ENCODE data around the gene C21orf91.

The C21orf91 gene

GRCh38 chr21:17785403-17785788, 33.8 kb downstream of the C21orf91 start:
- no peak overlapping the region for H3K4me3 ChIP-seq
- H3K9me3 ChIP-seq (ENCODE audit: low read depth, low read length), result no peaks in the 10 kb centered on the region
- no peak overlapping the region for H3K27ac ChIP-seq
- DNase-seq (ENCODE audit: low read depth, low spot score), result no peak
- TF ChIP-seq FOXP2 (optimal IDR thresholded peaks at IDR 0.05; ENCODE audit: control extremely low read depth, extremely low read length, insufficient read depth) (no peak), EZH2 (IDR thresholded peaks at IDR 0.05) (no peak), POLR2AphosphoS5 (IDR thresholded peaks at IDR 0.05; ENCODE audit: borderline replicate concordance, low read depth, low read length) (no peak)
- peaks cover 25% of the 10 kb centered on the region; the same call in 1 of the 2 replicates for H3K36me3 ChIP-seq (ENCODE audit: insufficient read depth, low read length)
- H3K9ac ChIP-seq (ENCODE audit: insufficient read length), result no peak overlapping the region

GRCh38 chr21:17784604-17785402, 34.4 kb downstream of the C21orf91 start:
- H3K4me3 ChIP-seq, result no peak overlapping the region
- DNase-seq (ENCODE audit: low read depth, low spot score), result no peak
- no peak overlapping the region for H3K9ac ChIP-seq (ENCODE audit: insufficient read length)
- H3K36me3 ChIP-seq (ENCODE audit: insufficient read depth, low read length), result peaks cover 25% of the 10 kb centered on the region; the same call in 1 of the 2 replicates
- no peak for TF ChIP-seq FOXP2 (optimal IDR thresholded peaks at IDR 0.05; ENCODE audit: control extremely low read depth, extremely low read length, insufficient read depth)
- TF ChIP-seq EZH2 (IDR thresholded peaks at IDR 0.05), result no peak
- no peak for TF ChIP-seq POLR2AphosphoS5 (IDR thresholded peaks at IDR 0.05; ENCODE audit: borderline replicate concordance, low read depth, low read length)
- no peaks in the 10 kb centered on the region for H3K9me3 ChIP-seq (ENCODE audit: low read depth, low read length)
- H3K27ac ChIP-seq, result no peak overlapping the region

DNA sequence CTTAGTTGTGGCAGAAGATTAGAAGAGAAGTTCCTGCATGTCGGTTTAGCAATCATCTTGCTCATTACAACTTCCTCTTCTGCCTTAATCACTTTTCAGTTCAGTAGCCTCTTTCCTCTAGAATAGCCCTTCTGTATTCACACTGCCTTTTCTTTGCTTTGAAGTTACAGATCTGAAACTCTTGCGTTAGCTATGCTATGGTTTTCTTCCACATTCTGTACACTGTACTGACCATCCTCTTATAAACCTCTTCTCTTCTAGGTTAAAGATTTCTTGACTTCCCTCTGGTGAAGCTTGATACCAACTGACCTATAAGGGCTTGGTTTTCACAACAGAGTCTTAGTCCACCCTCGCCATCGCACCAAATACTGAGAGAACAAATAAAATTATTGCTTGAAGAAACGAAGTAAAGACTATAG, 35.0 kb downstream of the C21orf91 start:
- no peak overlapping the region for H3K27ac ChIP-seq
- H3K9me3 ChIP-seq (ENCODE audit: low read depth, low read length), result no peaks in the 10 kb centered on the region
- H3K9ac ChIP-seq (ENCODE audit: insufficient read length), result no peak overlapping the region
- no peak for TF ChIP-seq EZH2 (IDR thresholded peaks at IDR 0.05)
- no peak for TF ChIP-seq POLR2AphosphoS5 (IDR thresholded peaks at IDR 0.05; ENCODE audit: borderline replicate concordance, low read depth, low read length)
- no peak for TF ChIP-seq FOXP2 (optimal IDR thresholded peaks at IDR 0.05; ENCODE audit: control extremely low read depth, extremely low read length, insufficient read depth)
- DNase-seq (ENCODE audit: low read depth, low spot score), result no peak
- H3K36me3 ChIP-seq (ENCODE audit: insufficient read depth, low read length), result peaks cover 25% of the 10 kb centered on the region; the same call in 1 of the 2 replicates
- no peak overlapping the region for H3K4me3 ChIP-seq

- Histone ChIP-seq H3K4me3 (no peak overlapping the region), H3K9ac (ENCODE audit: insufficient read length) (no peak overlapping the region), H3K27ac (no peak overlapping the region), H3K9me3 (ENCODE audit: low read depth, low read length) (no peaks in the 10 kb centered on the region), H3K36me3 (ENCODE audit: insufficient read depth, low read length) (peaks cover 25% of the 10 kb centered on the region; the same call in 1 of the 2 replicates)
- no peak for DNase-seq (ENCODE audit: low read depth, low spot score)
- TF ChIP-seq EZH2 (IDR thresholded peaks at IDR 0.05), result no peak
- no peak for TF ChIP-seq FOXP2 (optimal IDR thresholded peaks at IDR 0.05; ENCODE audit: control extremely low read depth, extremely low read length, insufficient read depth)
- no peak for TF ChIP-seq POLR2AphosphoS5 (IDR thresholded peaks at IDR 0.05; ENCODE audit: borderline replicate concordance, low read depth, low read length)
Observed at GRCh38 chr21:17783481-17784179, 35.5 kb downstream of the C21orf91 start.

- TF ChIP-seq EZH2 (IDR thresholded peaks at IDR 0.05), result no peak
- TF ChIP-seq POLR2AphosphoS5 (IDR thresholded peaks at IDR 0.05; ENCODE audit: borderline replicate concordance, low read depth, low read length), result no peak
- TF ChIP-seq FOXP2 (optimal IDR thresholded peaks at IDR 0.05; ENCODE audit: control extremely low read depth, extremely low read length, insufficient read depth), result no peak
- no peak overlapping the region for H3K9ac ChIP-seq (ENCODE audit: insufficient read length)
- no peak overlapping the region for H3K27ac ChIP-seq
- H3K36me3 ChIP-seq (ENCODE audit: insufficient read depth, low read length), result peaks cover 25% of the 10 kb centered on the region; the same call in 1 of the 2 replicates
- no peak for DNase-seq (ENCODE audit: low read depth, low spot score)
- no peak overlapping the region for H3K4me3 ChIP-seq
- no peaks in the 10 kb centered on the region for H3K9me3 ChIP-seq (ENCODE audit: low read depth, low read length)
Observed at GRCh38 chr21:17783003-17783402, 36.2 kb downstream of the C21orf91 start.

DNA sequence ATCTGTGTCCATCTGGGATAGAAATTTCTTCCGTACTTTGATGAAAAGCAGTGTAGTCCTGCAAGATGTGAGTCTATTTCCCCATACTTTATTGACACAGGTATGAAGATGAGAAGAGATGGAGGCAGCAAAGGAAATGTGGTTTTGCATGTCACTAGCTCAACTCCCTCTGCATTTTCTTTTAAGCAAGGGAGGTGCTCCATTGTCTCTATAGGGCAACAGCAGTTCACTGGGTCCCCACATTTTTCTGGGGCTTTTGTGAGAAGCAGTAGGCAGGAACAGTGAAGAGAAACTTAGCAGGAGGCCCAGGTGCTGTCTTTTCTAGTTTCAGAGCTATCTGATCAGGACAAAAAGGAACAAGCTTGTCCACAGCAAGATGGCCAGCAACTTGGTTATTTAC, 37.1 kb downstream of the C21orf91 start:
- Histone ChIP-seq H3K9ac (ENCODE audit: insufficient read length) (no peak overlapping the region), H3K9me3 (ENCODE audit: low read depth, low read length) (no peaks in the 10 kb centered on the region), H3K36me3 (ENCODE audit: insufficient read depth, low read length) (peaks cover 23% of the 10 kb centered on the region; the same call in 1 of the 2 replicates), H3K4me3 (no peak overlapping the region), H3K27ac (no peak overlapping the region)
- TF ChIP-seq POLR2AphosphoS5 (IDR thresholded peaks at IDR 0.05; ENCODE audit: borderline replicate concordance, low read depth, low read length) (no peak), FOXP2 (optimal IDR thresholded peaks at IDR 0.05; ENCODE audit: control extremely low read depth, extremely low read length, insufficient read depth) (no peak)
- no peak for DNase-seq (ENCODE audit: low read depth, low spot score)

DNA sequence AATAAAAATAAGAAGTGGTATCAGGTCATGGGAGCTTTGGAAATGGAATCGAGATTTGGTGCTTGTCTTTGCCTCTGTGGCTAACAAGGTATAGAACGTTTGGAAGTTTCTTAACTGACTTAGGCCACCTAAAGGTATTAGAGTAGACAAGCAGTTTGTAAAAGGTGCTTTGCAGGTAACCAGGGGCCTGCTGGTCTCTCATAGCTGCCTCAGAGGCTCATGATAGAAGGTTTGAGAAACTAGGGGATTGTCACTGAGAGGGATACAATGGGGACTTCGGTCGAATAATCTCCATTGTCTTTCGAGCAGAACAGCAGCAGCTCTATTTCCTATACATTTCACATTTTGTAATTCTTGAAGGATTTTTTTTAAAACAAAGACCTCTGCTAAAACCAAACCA, 37.6 kb downstream of the C21orf91 start:
- H3K4me3 ChIP-seq, result no peak overlapping the region
- no peaks in the 10 kb centered on the region for H3K9me3 ChIP-seq (ENCODE audit: low read depth, low read length)
- H3K36me3 ChIP-seq (ENCODE audit: insufficient read depth, low read length), result peaks cover 17% of the 10 kb centered on the region; the same call in 1 of the 2 replicates
- DNase-seq (ENCODE audit: low read depth, low spot score), result no peak
- TF ChIP-seq EZH2 (IDR thresholded peaks at IDR 0.05) (no peak), POLR2AphosphoS5 (IDR thresholded peaks at IDR 0.05; ENCODE audit: borderline replicate concordance, low read depth, low read length) (no peak), FOXP2 (optimal IDR thresholded peaks at IDR 0.05; ENCODE audit: control extremely low read depth, extremely low read length, insufficient read depth) (no peak)
- H3K9ac ChIP-seq (ENCODE audit: insufficient read length), result no peak overlapping the region
- H3K27ac ChIP-seq, result no peak overlapping the region

DNA sequence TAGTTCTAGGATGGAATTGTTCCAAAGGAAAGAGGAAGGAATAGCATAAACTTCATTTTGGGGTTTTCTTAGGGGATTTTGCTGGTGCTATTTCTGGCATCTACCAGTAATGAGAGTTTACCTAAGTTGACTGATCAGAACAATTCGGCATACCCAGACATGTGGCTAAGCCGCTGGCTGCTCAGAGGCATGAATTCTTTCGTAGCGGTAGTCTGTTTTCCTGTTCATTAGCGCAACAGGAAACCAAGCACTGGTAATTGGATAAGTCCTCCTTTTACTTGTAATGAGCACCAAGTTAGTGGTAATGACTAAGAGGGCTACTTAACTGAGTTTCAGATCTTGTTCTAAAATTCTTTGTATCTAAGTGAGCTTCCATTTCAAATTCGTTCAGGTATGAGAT, 38.6 kb downstream of the C21orf91 start:
- Histone ChIP-seq H3K9ac (ENCODE audit: insufficient read length) (no peak overlapping the region), H3K36me3 (ENCODE audit: insufficient read depth, low read length) (peaks cover 7% of the 10 kb centered on the region; the same call in 1 of the 2 replicates), H3K9me3 (ENCODE audit: low read depth, low read length) (no peaks in the 10 kb centered on the region), H3K4me3 (no peak overlapping the region), H3K27ac (no peak overlapping the region)
- TF ChIP-seq FOXP2 (optimal IDR thresholded peaks at IDR 0.05; ENCODE audit: control extremely low read depth, extremely low read length, insufficient read depth), result no peak
- TF ChIP-seq EZH2 (IDR thresholded peaks at IDR 0.05), result no peak
- TF ChIP-seq POLR2AphosphoS5 (IDR thresholded peaks at IDR 0.05; ENCODE audit: borderline replicate concordance, low read depth, low read length), result no peak
- DNase-seq (ENCODE audit: low read depth, low spot score), result no peak
